T-helper 1 cell (primary cell): Measurements from ENCODE around the gene EEF2K.
"Not testable (repeated sequence)": the region's sequence is repeated elsewhere in the genome, so short reads cannot be mapped to it uniquely, and the experiment has no call there.

ENCODE experiments used
- DNase-seq, 5 donors: peaks; one replicate each; pipeline ENCODE4 v3.0.0-alpha.2; 2012 to 2020

Gene EEF2K

GRCh38 chr16:22213236-22213635 lies 7.2 kb downstream of the EEF2K start:
- DNase-seq = no peak

- no peak for DNase-seq
These were observed 7.7 kb downstream of the EEF2K start for GRCh38 chr16:22213801-22214200.

GRCh38 chr16:22214402-22214801 lies 8.3 kb downstream of the EEF2K start:
- DNase-seq = no peak

DNA sequence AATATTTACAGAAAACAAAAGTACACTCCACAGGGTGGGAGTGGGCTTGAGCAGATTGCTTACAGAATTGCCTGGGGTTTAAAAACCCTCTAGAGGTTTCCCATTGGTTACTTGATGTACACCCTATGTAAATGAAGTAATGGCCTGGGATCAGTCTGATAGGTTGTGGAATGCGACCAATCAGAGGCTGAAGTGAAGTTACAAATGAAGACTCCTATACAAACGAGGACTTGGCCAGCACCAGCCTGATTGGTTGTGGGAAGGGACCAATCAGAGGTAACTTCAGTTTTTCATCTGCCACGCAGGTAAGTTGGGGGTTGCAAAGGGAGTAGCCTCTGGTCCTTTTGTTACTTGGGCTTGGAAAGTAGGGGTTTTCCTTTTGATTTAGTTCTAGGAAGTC lies 8.8 kb downstream of the EEF2K start:
- DNase-seq = no peak

DNA sequence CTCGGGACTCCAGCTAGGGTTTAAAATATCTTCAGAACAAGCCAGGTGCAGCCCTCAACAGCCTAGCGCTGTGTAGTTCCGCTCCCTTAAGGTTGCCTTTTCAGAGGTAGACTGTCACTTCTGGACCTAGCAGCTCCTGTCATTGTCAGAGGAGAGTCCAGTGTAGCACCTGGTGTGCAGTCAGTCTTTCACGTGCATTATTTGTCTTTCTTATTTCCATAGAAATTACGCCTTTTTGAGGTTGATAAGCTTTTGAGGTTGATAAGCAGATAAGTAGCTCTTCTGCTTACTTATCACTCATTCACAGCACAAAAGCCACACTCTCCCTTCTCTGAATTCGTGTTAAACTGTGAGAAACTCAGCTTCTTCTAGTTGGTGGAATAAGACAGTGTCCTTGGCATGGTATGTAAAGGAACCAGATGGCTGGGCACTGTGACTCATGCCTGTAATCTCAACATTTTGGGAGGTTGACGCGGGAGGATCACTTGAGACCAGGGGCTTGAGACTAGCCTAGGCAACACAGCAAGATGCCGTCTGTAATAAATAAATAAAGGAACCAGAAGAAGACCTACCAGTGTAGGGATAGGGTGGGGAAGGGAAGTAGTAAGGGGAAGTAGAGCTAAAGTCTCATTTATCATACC lies 10.2 kb downstream of the EEF2K start:
- DNase-seq = no peak

DNA sequence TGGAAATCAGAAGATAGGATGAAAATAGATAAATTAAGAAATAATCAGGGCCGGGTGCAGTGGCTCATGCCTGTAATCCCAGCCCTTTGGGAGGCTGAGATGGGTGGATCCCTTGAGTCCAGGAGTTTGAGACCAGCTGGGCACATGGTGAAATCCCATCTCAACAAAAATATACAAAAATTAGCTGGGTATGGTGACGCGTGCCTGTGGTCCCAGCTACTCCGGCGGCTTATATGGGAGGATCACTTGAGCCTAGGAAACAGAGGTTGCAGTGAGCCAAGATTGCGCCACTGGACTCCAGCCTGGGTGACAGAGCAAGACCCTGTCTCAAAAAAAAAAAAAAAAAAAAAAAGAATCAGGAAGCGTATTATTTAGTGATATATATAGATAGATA lies 10.8 kb downstream of the EEF2K start:
- not testable (repeated sequence) for DNase-seq

DNA sequence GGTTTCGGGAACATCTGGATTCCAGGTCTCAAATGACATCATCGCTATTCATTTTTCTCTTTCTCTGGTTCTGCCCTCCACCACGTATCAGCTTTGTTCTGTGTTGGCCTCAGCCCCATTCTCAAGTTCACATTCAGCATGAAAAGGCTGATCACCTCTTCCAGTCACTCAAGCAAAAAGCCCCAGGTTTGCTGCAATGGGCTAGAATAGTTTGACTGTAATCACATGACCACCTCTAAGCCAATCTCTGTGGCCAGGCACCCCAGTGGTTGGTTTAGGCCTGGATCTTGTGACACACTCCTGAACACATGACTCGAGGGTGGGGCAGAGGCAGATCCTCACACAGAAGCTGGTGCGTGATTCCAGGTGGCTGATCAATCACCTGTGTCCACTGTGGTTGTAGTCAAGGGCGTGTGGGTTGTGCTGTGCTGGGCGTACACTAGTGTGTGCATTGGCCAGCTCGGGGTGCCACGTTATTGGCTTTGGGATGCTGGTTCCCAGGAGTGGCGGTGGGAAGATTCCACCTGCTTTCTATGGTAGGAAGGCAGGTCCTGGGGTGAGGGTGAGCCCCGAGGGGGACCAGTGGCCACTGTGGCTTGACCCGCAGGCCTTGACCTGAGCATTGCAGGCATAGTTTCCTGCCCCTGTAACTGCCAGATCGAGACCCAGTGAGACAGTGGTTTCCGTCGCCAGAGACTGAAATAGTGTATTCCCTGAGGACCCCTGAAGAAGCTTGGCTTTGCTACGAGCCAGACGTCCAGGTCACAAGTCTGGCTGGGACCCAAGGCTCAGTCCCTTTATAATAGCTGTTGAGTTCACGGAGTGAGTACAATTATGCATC lies 12.0 kb downstream of the EEF2K start:
- DNase-seq = no peak

DNA sequence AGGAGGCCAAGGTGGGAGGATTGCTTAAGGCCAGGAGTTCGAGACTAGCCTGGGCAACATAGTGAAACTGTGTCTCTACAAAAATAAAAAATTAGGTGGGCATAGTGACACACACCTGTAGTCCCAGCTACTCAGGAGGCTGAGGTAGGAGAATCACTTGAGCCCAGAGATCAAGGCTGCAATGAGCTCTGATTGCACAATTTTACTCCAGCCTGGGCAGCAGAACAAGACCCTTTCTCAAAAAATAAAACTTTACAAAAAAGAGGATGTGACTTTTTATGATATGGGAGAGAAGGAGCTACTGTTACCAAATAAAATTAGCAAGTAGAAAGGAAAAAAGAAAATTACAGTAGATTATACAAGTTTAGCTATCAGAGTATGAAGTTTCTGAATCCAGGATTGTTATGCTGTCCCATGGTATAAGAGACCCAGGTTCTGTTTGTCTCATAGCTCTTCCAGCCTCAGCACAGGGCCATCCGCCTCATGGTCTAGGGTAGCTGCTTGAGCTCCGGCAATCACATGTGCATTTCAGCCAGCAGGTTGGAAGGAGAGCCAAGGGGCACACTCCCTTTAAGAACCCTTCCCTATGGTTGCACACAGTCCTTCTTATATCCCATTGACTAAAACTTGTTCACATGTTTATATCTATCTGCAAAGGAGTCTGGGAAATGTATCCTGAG lies 13.5 kb downstream of the EEF2K start:
- DNase-seq = no peak

DNA sequence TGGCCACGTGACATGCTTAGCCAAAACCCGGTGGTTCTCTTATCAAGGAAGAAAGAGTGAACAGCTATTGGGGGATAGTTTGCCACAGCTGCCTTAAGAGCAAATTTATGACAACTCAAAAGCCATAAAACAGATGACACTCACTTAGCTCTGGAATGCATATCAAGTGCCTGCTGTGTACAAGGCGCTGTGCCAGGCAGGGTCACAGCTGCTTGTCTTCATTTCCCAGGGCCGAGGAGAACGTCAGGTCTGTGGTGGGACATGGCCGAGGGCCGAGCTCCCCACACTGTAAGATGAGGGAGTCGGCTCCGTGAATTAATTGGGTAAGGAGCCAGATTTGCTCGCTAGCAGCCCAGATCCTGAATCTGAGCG lies 14.0 kb downstream of the EEF2K start:
- DNase-seq = no peak

GRCh38 chr16:22220714-22221113 lies 14.6 kb downstream of the EEF2K start:
- DNase-seq = no peak

DNA sequence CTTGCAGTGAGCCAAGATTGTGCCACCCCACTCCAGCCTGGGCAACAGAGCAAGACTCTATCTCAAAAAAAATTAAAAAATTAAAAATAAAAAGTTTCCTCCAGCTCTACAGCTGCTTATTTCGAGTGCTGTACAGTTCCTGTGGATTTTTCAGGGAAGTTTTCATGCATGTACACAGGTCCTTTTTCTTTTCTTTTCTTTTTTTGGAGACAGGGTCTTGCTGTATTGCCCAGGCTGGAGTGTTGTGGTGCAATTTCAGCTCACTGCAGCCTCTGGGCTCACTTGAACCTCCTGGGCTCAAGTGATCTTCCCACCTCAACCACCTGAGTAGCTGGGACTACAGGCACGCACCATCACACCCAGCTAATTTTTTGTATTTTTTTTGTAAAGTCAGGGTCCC lies 15.9 kb downstream of the EEF2K start:
- no peak for DNase-seq

- no peak for DNase-seq
These were observed 16.9 kb downstream of the EEF2K start for GRCh38 chr16:22222998-22223397.

- no peak for DNase-seq
These were observed 19.0 kb downstream of the EEF2K start for GRCh38 chr16:22225060-22225459.

- no peak for DNase-seq
These were observed 23.8 kb downstream of the EEF2K start for GRCh38 chr16:22229889-22230288.

- DNase-seq = peak in 1 of 5 donors; percentile 69
These were observed 26.4 kb downstream of the EEF2K start for GRCh38 chr16:22232277-22233036.

DNA sequence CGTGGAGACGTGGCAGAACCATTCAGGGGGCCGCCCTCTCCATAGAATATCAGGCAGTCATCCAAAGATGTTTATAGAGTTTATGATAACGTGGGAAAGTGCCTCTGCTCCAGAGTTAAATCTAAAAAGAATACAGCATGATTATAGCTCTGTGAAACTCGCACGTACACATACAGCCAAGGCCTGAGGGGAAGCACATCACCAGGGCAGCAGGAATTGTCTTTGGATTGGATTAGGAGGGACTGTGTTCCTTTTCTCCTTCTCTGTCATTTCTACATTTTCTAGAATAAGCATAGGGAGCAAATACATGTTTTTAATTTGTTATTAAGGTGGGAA lies 26.9 kb downstream of the EEF2K start:
- DNase-seq = no peak

GRCh38 chr16:22235839-22236745 lies 30.0 kb downstream of the EEF2K start:
- DNase-seq = no peak

DNA sequence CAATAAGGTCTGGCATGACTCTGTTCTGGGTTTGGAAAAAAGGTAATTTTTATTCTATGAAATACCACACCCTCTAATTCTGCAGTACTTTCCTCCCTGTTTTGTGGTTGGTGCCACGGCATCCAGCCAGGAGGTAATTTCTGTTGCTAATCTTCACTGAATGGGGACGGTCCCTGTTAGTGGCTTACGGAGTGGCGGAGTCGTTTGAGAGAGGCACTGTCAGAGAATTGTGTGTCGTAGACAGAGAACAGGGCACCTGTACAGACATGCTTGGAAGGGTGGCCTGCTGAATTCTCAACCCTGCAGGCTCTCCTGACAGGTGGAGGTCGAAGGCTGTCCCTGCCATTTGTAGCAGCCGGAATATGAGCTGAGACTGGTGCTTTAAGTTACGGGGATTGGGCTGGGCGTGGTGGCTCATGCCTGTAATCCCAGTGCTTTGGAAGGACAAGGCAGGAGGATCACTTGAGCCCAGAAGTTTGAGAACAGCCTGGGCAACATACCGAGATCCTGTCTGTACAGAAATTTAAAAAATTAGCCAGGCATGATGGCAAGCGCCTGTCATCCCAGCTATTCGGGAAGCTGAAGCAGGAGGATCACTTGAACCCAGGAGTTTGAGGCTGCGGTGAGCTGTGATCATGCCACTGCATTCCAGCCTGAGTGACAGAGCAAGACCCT lies 33.2 kb downstream of the EEF2K start:
- DNase-seq = no peak

- no peak for DNase-seq
These were observed 34.1 kb downstream of the EEF2K start for GRCh38 chr16:22240023-22240710.

- no peak for DNase-seq
These were observed 44.4 kb downstream of the EEF2K start for GRCh38 chr16:22250522-22250921.

GRCh38 chr16:22252317-22252716 lies 46.2 kb downstream of the EEF2K start:
- DNase-seq = no peak
